ENCODE measurements around the gene CALN1.
"Not testable (repeated sequence)": the region's sequence is repeated elsewhere in the genome, so short reads cannot be mapped to it uniquely, and the experiment has no call there.

Gene CALN1

GRCh38 chr7:71846160-71846559 is 566.0 kb downstream of the CALN1 start:
- DNase-seq: no peak

- peak; percentile 28 for DNase-seq
These were observed 568.5 kb downstream of the CALN1 start for GRCh38 chr7:71843676-71844075.

- DNase-seq: no peak
These were observed 569.4 kb downstream of the CALN1 start for GRCh38 chr7:71842786-71843185.

- DNase-seq: no peak
These were observed 569.8 kb downstream of the CALN1 start for GRCh38 chr7:71842381-71842780.

- DNase-seq: no peak
These were observed 577.1 kb downstream of the CALN1 start for GRCh38 chr7:71835056-71835455.

GRCh38 chr7:71829515-71829914 is 582.6 kb downstream of the CALN1 start:
- no peak for DNase-seq

GRCh38 chr7:71828361-71828760 is 583.8 kb downstream of the CALN1 start:
- DNase-seq: no peak

- DNase-seq: no peak
These were observed 586.0 kb downstream of the CALN1 start for GRCh38 chr7:71826141-71826540.

GRCh38 chr7:71824006-71824760 is 588.0 kb downstream of the CALN1 start:
- no peak for DNase-seq

GRCh38 chr7:71822406-71822805 is 589.7 kb downstream of the CALN1 start:
- DNase-seq: not testable (repeated sequence)

- no peak for DNase-seq
These were observed 594.2 kb downstream of the CALN1 start for GRCh38 chr7:71817916-71818315.

GRCh38 chr7:71808115-71808514 is 604.0 kb downstream of the CALN1 start:
- DNase-seq: no peak

- no peak for DNase-seq
These were observed 607.9 kb downstream of the CALN1 start for GRCh38 chr7:71804256-71804655.

GRCh38 chr7:71801976-71802375 is 610.2 kb downstream of the CALN1 start:
- no peak for DNase-seq

GRCh38 chr7:71800321-71800720 is 611.8 kb downstream of the CALN1 start:
- no peak for DNase-seq

GRCh38 chr7:71795410-71795809 is 616.7 kb downstream of the CALN1 start:
- no peak for DNase-seq

- no peak for DNase-seq
These were observed 618.9 kb downstream of the CALN1 start for GRCh38 chr7:71793251-71793650.

- DNase-seq: no peak
These were observed 624.6 kb downstream of the CALN1 start for GRCh38 chr7:71787513-71787912.

- DNase-seq: no peak
These were observed 626.9 kb downstream of the CALN1 start for GRCh38 chr7:71785216-71785615.

- DNase-seq: no peak
These were observed 627.4 kb downstream of the CALN1 start for GRCh38 chr7:71784781-71785180.

GRCh38 chr7:71784180-71784579 is 628.0 kb downstream of the CALN1 start:
- DNase-seq: no peak

- no peak for DNase-seq
These were observed 628.4 kb downstream of the CALN1 start for GRCh38 chr7:71783779-71784178.

GRCh38 chr7:71782051-71782450 is 630.1 kb downstream of the CALN1 start:
- DNase-seq: no peak

GRCh38 chr7:71780282-71780681 is 631.9 kb downstream of the CALN1 start:
- DNase-seq: no peak

GRCh38 chr7:71777278-71777677 is 634.9 kb downstream of the CALN1 start:
- DNase-seq: no peak
